CD4-positive, alpha-beta T cell treated with Interleukin-6 at 100 ng/mL for 8 hours (primary cell): ENCODE data around the gene ALS2CL.

ENCODE experiments used
- DNase-seq: peaks from one replicate; pipeline ENCODE4 v3.0.0-alpha.2; 2020; ENCODE audit warnings: mixed read lengths, low spot score

Gene ALS2CL

DNA sequence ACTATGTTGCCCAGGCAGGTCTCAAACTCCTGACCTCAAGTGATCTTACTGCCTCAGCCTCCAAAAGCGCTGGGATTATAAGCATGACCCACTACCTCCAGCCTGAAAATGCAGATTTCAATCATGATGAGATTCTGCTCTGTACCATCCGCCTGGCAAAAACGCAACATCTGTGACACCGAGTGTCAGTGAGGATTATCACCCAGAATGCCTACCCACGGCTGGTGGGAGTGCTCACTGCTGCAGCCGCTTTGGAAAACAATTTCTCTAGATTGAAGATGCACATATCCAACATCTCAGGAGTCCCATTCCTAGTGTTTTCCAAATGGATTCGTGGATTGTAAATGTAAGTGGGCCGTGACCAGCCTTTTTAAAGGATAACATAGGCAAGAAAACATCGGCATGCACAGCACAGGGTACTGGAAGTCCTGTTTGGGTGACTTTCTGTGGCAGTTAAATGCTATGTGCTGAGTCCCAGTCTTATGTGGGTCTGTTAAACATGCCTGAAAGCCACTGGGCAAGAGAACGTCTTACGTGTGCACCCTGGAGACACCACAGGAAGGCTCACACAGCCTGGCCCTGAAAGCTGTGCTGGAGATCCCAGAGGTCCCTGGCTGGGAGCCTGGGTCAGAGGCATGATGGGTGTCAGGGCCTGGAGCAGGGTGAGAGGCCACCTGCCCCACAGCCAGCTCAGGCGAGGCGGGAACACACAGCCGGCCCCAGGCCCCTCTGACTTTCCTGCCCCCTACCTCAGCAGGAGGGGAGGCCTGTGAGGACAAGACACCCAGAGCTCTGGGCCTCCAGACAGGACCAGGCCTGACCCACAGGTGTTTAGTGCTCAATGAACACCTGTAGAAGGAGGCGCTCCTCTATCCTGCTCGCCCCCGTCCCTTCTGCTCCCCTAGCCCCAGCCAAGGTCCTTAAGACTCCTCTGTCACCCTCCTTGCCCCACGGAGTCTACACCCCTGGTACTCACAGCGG is 23.3 kb upstream of the ALS2CL start:
- DNase-seq = no peak

GRCh38 chr3:46715507-46716175 is 22.2 kb upstream of the ALS2CL start:
- DNase-seq = no peak

GRCh38 chr3:46714728-46715506 is 21.4 kb upstream of the ALS2CL start:
- no peak for DNase-seq

GRCh38 chr3:46713898-46714552 is 20.5 kb upstream of the ALS2CL start:
- DNase-seq = no peak

GRCh38 chr3:46713050-46713897 is 19.8 kb upstream of the ALS2CL start:
- DNase-seq = no peak

GRCh38 chr3:46712191-46713049 is 18.9 kb upstream of the ALS2CL start:
- no peak for DNase-seq

GRCh38 chr3:46711760-46712159 is 18.3 kb upstream of the ALS2CL start:
- no peak for DNase-seq

DNA sequence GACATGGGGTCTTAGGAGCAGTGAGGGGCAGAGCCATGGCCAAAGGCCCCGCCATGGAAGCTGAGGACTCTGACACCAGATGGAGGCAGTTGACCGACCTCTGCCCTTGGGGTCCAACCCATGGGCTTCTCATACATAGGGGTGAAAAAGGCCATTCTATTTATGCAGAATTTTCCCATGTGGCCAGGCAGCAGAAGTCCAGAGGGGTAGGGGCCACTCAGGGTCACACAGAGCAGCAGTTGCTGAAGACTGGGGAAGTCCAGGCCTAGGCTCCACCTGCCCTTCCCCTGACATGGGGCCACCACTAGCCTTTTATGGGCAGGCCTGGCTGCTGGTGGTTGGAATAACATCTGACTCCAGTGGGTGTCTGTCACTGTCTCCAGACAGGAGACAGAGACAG is 17.8 kb upstream of the ALS2CL start:
- no peak for DNase-seq

DNA sequence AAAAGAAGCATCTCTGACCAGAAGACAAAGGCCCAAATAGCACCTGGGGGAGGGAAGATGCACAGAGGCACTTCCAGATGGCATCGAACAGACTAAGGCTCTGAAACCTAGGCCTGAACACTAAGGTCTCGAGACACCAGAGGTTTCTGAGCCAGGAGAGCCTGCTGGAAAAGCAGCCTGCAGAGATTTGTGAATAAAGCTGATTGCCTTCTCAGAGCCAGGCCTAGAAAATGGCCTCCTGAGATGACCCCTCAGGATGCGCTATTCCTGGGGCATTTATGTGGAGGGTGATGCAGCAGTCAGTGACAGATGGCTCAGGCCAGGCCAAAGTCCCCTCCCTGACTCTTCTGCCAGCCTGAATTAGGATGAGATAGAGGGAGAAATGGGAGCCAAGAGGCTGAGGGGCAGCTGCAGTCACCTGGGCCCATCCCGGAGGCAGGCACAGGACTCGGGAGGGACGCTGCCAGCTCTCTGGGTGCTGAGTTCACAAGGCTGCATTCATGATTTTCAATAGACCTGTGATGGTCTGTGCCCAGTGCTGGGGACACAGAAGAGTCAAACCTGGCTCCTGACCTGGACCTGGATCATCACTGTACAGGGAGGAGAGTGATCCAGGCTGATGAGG is 17.3 kb upstream of the ALS2CL start:
- DNase-seq = no peak

DNA sequence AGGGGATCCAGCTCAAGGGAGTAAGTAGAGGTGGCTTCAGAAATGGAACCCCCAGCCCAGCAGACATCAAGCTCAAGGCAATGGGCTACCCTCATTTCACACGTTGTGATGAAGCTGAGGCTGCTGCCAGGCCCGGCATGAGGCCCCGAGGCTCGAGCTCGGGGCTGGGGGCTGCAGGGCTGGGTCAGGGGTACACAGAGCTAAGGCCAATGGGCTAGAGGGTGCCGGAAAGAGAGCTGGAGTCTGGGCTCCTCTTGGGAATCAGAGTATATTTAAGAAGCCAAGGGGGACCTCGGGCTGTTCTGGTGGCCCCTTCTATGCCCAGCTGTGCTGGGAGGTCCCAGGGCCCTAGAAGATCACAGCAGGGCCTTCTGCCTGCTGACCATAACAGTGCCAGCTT is 16.8 kb upstream of the ALS2CL start:
- DNase-seq = no peak

GRCh38 chr3:46709721-46710120 is 16.2 kb upstream of the ALS2CL start:
- no peak for DNase-seq

GRCh38 chr3:46709157-46709654 is 15.7 kb upstream of the ALS2CL start:
- DNase-seq = no peak

DNA sequence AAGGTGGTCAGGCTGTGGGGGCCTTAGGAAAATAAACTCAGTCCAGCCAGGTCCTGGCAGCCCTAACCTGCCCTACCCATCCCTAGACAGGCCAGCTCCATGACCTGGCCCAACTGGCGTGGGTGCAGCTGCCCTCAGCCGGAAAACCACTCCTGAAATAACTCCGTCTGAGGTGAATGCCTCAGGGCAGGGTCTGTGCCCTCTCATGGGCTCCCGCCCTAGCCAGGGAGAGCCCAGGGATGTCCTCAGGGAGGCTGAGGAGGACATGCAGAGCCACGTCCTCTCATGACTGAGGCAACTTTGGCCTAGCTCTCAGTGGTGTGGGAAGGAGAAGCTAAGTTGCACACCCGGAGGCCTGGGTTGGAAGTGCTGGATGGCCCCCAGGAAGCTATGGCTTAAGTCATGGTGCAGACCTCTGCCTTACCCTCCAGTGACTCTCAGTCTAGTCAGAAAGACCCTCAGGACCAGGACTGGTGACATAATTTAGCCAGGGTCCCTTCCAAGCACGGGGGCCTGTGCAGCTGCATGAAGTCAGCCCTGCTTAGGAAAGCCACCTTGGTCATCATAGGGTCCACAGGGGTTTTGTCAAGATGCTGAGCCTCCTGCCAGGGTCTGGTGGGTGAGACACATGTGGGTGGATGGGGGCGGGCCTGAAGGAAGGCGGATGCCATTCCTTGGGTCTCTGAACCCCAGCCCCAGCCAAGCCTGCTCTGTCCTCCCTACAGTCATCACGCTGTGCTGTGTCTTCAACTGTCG is 15.1 kb upstream of the ALS2CL start:
- DNase-seq = no peak

- DNase-seq = no peak
Measured at GRCh38 chr3:46707601-46708011, 14.1 kb upstream of the ALS2CL start.

- no peak for DNase-seq
Measured at GRCh38 chr3:46706771-46707582, 13.5 kb upstream of the ALS2CL start.

DNA sequence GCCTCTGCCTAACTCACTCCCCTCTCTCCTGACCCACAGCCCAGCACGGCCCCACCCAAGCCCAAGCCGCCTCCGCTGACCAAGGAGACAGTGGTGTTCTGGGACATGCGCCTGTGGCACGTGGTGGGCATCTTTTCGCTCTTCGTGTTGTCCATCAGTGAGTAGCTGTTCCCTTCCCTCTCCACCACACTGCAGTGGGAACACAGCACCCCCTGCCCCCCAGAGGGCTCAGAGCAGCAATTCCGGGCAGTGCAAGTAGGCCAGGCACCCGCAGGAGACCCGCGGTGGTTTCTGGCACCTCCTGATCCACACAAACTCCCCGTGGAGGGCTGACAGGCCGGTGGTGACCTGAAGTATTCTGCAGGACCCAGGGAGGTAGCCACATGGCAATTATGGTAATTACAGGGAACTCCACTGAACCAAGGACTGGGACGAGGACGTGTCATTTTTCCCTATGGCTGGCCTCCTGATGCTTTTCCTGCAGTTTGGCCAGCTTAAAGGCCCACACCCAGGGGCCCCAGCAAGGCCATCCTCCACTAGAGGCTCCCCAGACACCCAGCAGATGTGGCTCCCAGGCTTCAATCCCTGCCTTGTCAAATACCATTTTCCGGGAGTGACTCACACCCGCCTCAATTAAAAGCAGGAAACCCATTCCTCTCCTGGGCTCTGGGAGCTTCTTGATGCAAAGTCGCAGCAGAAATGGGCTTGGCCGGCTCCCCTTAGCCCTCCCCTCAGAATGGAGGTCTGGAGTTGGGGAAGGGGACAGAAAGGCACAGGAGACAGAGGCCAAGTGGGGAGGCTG is 12.5 kb upstream of the ALS2CL start:
- DNase-seq = no peak

DNA sequence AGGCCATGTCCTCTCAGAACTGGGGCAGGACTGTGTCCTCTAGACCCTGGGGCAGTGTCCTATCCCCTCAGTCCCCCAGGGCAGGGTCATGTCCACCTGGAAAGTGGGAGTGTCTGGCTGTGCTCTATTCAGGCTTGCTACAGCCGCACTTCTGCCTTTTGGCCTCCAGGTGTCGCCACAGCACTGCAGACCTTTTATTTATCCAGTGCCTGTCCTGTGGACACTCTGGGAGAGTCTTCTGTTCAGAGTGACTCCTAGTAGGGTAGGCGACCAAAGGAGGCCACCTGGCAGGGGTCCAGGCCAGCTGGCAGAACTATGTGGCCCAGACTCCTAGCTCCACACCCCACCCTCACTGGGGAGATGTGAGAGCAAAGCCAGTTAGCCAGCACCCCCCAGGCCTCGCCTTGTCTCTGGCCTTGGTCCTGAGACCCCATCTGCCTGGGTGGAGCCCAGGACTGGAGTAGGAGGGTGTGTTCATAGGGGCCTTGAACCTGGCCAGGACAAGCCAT is 11.6 kb upstream of the ALS2CL start:
- peak; percentile 57 for DNase-seq
